ENCODE data around the gene PDE5A.

PDE5A gene

DNA sequence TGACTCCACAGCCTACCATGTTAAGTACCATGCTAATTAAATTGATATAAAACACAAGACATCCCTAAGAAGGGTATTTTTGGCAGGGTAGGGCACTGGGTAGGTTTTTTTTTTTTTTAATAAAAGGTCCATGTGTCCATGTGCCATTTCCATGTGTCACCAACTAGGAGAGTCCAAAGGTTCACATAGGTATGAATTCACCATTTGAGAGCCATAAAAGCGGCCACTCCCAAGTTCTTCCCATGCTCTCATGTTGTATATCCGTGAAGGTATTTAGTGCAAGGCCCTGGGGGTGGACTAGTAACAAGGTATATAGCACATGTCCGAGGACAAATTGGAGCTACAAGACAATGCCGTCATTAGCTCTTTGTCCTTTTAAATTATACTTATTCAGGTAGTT, 107.3 kb downstream of the PDE5A start:
- DNase-seq (ENCODE audit: low read depth), result no peak

DNA sequence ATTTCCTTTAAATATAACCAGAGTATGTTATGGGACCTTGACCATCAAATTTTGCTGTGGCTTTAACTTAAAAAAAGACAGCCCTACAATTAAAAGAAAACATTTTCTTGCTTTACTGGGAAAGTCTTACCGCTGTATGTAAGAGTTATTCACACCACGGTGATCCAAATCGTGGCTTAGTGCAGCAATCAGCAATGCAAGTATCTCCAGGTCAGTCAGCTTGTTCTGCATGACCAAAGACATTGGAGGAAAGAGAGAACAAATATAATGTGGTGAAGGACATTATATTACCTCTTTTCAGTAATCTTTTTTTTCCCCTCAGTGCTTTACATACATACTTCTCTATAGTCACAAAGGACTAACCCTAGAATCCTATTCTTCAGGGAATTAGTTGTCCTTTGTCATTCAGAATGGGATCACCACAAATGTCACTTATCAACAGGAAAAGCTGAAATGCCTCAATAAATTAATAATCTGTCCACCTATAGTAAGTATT, 109.6 kb downstream of the PDE5A start:
- DNase-seq (ENCODE audit: low read depth), result no peak

DNA sequence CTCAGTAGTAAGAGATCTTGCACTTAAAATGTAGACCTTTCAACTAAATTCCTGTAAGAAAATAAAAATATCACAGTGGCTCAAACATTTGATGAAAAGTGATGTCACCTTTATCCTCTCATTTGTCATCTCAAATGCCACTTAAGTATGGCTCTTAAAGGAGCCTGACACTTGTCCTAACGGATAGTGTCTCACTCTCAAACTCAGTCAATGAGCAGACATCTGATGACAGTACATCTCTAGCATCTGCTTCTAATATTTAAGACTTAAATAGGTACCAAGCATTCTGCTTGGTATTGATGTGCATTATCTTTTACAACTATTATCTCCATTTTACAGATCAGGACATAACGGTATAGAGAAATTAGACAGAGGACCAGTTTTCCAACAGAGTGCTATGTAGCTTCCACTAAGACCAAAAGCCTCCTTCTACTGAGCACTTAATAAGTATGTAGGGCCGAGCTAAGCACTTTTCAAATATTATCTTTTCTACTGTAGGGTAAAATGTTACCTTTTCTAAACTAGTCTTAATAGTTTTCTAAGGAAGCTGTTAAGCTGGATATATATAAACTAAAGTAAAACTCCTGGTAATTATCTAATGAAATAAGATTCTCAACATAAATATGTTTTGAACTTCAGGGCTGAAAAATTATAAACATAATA, 110.2 kb downstream of the PDE5A start:
- DNase-seq (ENCODE audit: low read depth), result no peak

DNA sequence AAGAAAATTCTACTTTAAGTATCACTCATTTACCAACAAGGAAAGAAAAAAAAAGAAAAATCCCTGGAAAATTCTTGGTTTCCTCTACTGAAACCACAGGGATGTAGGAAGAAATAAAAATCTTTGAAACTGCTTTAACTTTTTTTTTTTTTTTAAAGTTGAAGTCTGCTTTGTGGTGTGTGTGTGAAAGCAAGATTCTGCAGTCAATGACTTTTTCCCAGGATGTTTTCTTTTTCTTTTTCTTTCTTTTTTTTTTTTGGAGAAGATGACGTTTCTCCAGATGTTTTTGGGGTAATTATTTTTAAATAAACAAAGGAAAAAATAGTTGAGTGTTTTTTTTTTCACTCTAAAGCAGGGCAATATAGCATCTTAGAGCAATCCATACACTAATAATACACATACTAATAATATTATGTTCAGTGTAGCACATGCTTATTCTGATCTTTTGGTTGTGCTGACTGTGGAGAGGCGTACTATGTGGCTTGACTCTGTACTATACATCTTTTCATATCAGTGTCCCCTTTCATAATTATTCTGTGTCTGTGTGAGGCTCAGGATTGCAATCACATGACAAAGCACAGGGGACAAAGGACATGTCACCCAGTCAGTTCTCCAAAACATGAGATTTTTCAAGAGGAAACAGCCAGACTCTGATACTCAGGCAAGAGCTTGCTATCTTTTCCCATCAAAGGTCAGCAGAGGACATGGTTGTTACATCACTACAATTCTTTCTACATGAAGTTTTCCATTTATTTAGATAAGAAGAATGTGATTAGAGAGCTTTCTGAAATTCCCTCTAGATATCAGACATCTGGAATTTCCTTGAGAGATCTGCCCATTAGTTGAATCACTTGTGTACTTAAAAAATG, 111.0 kb downstream of the PDE5A start:
- DNase-seq (ENCODE audit: low read depth), result no peak

DNA sequence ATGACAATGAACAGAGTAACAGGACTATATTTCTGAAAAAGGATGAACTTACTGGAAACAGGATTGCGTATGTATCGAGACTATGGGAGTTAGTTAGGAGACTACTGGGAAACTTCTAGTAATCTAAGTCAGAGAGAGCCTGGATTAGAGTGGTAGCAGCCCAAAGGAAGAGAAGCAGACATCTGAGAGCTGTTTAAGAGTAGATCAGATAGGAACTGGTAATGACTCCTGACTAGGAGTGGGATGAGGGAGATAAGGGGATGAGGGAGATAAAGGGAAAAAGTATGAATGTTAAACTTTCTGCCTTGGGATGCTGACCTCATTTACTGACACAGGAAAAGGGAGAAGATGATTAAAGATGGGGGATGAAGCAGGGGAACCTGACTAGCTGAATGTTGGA, 116.2 kb downstream of the PDE5A start:
- DNase-seq (ENCODE audit: low read depth), result no peak

DNA sequence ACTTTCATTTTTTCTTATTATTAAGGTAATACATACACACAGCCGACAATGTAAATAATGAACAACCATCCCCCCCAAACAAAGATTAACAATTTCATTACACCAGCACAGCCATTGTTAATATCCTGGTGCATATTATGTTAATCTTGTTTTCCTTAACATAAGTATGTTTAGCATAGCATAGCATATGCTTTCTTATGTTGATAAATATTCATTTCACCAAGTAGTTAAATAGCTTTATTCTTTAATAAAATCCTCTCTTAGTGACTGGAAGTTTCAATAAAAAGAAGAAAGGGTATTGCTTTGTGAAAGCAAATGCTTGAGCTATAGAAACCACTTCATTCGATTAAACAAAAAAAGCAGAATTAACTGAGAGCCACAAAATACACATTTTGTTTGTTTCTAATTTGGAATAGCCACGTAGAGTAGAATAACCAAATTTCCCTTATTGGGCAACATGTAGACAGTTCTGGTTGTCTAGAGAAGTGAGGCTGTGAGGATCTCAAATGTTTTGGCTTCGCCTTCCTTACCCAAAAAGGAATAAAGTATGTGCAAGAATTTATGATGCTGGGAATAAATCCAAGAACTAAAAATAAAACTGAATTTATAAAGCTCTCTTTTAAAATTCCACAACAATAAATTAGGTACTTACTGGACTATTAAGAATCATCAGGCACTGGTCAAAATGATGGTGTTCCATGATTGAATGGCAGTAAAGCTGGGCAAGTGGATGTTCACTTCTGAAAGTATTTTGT, 118.0 kb downstream of the PDE5A start:
- no peak for DNase-seq (ENCODE audit: low read depth)

DNA sequence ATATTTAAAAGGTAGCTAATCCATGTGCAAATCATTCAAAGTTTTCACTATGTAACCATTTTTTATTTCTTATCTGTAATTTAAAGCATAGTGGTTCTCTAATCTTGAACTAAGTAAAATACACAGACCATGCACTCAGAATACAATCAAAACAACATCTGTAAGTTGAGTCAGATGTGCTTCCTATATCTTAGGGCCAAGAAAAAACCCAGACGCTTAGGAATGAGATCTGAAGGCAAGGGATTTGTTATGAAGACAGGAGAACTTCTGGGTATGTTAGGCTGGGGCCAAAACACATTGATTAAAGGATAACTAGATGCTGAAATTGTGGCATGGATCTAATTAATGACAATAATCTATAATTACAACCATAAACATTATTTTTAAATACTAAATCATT, 120.3 kb downstream of the PDE5A start:
- no peak for DNase-seq (ENCODE audit: low read depth)

DNA sequence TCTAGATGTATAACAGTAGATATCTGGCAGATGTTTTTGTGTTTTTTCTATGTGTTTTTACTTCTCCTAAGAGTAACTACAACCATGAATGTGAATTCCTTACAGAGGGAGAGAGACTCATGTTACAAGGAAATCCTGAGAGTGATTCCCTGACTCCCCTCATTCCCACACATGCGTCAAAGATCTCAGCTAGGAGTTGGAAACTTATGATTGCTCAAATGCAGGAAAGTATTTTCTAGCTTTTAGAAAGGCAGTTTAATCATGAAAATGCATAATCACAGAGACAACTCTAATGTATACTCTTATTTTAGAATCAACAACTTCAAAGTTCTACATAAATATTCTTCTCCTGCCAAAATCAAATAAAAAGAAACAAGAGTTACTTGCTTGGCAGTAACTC, 121.8 kb downstream of the PDE5A start:
- DNase-seq (ENCODE audit: low read depth), result no peak

DNA sequence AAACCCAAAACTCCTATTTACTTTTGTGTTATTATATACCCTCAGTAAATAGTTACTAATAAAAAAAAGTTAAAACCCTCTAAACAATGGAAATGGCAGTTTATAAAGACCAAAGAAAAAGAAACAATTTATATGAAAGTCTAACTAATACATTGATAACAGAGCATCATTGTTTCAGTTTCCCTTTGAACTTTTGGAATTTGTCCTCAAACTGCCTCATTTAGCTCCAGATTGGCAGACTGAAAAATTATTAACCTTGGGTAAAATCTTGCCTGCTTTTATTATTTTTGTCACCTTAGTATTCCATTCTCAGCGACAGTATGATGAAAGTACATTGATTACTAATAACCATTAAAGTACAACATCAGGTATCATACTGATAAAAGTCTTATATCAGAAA, 124.0 kb downstream of the PDE5A start:
- DNase-seq (ENCODE audit: low read depth), result no peak

DNA sequence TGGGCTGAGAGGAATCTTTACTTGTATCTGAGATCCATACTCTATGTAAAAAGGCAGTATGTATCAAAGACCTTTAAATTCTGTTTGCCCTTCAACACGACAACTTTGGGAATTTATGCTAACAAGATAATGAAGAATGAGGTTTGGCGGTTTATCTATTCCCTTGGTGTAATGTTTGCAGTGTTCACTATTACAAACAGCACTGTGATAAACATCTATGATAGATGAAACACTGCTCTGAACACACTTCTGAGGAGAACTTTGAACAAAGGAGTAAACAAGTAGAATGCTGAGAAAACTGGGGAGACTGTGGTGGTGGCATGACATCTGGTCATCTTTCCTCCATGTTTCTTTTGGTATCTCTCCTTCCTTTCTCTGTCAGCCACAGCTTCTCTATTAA, 126.9 kb downstream of the PDE5A start:
- DNase-seq (ENCODE audit: low read depth), result no peak

DNA sequence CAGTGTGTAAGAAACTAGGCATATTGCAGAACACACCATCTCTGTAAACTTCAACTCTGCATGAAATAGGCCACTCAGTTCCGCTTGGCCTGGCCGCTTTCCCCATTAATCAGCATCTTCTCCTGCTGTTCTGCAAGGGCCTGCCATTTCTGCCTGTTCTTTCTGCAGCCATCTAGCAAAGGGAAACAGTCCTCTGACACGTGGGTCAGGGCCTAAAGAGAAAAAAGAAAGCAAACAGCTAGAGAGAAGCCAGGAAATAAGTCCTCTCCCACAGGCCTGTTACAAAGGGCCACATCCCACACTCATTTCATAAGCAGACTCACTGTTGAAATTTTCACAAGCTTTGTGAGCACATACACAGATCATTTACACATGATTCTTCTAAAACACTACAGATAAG, 130.1 kb downstream of the PDE5A start:
- DNase-seq (ENCODE audit: low read depth), result no peak

DNA sequence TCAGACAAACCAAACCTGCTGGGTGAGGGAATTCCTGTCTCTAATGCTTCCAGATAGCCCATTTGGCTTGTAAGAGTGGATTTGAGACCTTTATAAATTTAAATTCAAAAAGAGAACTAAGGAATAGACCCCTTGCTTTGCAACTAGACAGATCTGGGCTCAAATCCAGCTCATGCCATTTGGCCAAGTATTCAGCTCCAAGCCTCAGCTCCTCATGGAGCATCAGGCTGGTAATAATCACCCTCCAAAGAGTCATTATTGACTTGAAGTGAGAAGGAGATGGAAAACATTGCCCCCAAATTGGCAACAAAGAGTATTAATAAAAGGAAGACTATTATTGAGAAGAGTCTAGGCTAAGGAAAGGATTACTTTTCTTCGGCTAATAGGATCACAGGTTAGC, 134.7 kb downstream of the PDE5A start:
- no peak for DNase-seq (ENCODE audit: low read depth)

DNA sequence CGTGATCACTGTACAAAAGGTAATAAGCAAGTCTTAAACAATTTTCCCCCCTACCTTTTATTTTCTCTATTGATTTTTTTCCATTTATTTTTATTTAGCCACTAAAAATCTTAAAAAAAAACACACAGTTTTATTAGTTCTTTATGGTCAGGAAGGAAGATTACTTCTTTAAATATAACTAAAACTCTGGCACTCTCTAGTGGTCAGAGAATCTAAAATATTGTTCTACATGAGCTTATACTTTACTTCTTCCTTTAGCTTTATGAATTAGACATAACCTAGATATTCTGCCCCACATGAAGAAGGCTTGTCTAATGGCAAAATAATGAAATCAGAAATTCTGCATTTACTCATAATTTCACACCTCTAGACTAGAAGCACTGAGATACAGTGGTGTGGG, 135.2 kb downstream of the PDE5A start:
- no peak for DNase-seq (ENCODE audit: low read depth)

DNA sequence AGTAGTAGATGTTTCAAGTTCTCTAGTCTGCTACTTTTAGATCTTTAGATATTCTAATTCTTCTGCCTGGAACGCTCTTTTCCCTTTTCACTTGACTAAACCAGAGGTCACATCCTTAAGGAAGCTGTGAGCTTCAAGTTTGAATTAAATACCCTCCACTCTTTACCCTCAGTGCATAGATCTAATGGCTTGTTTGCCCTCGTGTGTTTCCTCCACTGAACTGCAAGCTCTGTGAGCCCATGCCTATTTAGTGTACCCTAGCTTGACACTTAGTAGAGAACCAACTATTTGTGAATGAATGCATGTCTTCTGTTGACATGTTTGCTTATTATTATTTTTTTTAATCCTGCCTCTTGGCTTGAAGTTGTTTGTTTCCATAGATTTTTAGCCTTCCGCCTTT, 138.3 kb downstream of the PDE5A start:
- no peak for DNase-seq (ENCODE audit: low read depth)

DNA sequence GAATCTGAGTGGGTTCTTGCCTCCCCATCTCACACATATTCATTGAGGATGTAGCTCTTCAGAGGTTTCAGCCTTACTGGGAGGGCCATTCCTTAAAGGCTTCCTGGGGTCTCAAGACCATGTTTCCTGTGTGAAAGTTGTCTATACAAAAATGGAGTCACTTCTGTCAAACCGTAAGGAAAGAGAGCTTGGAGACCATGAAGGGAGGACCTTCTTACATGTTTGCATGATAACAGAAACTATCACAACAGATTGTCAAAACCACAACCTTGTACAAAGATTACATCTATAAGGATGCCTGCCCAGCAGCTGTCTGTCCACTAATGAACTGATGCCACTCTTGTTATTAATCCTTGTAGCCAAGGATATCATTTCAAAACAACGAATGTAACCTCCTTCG, 139.3 kb downstream of the PDE5A start:
- DNase-seq (ENCODE audit: low read depth), result no peak

DNA sequence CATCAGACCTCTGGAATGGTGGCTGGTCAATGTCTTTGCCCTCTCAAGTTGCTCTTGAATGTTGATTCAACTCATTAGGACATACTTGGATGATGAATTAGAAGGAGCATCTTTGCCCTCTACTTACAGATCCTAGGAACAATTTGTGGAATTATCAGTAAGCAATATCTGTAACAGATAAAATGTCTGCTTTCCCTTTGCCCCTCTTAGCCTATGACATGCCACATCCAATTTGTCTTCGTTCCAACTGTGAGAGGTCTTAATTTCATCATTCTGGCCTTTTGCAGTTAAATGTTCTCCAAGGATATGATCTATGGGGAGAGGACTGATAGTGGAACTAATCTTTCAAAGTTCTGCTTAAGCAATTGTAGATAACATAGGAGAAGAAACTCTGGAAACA, 148.3 kb downstream of the PDE5A start:
- DNase-seq (ENCODE audit: low read depth), result no peak

DNA sequence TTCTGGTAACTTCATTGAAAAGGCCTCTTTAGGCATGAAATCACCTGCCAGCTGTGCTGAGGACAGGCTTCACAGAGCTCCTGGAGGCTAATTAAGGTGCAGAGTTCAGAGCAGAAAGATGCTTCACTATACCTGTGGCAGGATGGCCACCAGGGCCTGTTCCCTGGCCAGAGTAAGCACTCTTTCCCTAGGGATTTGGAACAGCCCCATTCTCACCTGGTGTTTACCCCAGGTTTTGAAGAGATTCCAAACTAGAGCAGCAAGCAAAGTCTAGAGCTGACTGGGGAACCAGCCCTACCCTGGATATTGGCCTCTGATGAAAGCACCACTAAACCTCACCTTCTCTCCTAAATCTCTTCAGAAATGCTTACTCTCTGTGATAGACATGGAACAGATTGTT, 148.8 kb downstream of the PDE5A start:
- DNase-seq (ENCODE audit: low read depth), result no peak

DNA sequence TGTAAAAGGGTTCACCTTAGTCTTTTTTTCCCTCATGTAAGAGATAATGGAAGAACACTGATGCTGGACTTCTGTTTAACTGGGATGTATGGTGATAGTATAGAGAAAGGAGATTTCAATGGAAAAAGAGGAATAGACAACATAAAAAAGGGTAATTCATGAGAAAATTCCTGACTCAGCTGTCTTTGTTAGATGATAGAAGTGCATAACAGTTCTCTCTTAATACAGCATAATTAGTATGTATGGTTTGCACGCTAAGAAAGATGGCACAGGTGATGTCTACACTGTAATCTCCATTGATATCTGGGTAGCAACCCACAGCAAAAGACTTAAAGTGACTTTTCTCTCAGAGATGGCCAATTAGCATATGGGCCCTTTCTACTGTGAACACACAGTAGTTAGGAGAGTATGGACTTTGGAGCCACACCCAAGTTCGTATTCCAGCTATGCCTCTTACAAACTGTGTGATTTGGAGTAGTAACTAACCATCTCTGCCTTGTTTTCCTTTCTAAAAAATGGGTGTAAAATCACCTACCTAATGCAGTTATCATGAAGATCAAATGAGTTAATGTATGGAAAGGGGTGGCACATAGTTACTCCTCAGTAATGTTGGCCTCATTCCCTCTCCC, 149.3 kb downstream of the PDE5A start:
- DNase-seq (ENCODE audit: low read depth), result no peak

DNA sequence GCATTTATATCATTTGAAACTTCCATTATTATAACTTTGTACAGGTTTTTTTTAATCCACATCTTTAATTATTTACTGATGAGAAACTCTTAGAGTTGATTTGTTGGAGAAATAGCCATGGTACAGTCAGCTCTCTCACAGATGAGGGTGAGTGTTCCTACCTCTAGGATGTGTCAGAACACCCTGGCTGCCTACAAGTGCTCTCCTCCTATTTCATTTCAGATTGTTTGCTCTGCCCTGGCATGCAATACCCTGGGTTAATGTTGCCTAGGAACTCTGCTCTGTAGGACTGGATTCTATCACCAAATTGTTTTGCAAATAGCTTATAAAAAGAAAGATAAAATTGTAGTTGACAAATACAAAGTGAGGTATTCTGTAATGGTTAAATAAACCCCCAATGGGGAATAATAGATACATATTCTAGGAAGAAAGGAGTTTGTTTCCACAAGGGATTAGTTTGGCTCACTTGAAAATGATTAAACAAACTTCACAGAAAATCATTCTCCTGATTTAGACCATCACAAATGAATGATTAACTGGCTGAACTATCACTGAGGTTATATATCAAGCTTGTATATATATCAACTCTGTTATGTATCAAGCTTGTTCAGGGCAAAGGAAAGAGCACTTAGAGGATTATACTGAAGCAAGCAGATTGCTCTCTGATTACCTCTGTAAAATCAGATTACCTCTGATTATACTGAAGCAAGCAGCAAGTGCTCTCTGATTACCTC, 150.0 kb downstream of the PDE5A start:
- no peak for DNase-seq (ENCODE audit: low read depth)

DNA sequence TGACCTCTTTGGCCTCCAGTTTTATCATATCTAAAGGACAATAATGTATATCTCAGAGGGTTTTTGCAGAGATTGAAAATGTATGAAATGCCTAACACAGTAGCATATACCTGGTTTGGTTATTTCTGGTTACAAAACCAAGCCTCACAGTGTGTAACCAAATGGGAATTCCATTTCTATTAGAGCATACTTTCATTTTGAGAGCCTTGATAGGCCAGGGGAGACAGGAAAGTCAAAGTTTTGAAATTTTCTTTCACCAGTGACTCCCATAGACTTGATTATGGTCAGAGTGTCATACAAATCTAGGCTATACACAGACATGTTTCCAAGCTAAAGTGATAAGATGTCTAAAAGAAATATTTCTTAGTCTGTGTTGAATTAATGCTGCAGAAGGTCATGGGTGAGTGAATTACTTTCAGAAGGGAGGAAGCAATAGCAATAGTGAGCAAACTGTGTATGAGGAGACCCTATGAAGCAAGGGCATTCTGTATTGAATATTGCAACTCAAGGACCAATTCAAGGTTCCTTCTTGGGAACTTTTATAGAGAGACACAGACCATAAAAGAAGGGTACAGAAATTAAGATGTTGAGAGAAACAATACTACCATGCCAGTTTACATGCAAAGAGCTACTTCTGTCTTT, 151.1 kb downstream of the PDE5A start:
- DNase-seq (ENCODE audit: low read depth), result no peak

DNA sequence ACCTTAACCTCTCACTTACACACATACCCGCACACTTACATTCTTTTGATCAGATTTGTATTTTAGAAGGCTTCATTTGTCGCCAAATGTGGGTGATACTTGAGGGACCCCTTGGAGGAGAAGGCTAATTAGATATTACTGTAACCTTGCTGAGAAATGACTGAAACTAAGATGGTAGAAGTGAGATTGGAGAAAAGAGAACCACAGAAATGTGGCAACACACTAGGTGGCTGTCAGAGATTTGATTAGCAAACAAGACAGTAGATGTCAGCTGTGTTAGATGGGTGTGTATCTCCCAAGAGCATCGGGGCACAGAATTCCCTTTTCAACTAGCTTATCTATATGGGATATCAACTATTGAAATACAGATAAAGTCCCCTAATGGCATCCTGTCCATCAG, 157.3 kb downstream of the PDE5A start:
- DNase-seq (ENCODE audit: low read depth), result no peak
